ELR (cell line): ENCODE data around the gene CYRIA.

Experiments
- DNase-seq: peaks from one replicate; pipeline ENCODE4 v3.0.0-alpha.2; 2015; ENCODE audit warnings: low read depth

CYRIA gene

DNA sequence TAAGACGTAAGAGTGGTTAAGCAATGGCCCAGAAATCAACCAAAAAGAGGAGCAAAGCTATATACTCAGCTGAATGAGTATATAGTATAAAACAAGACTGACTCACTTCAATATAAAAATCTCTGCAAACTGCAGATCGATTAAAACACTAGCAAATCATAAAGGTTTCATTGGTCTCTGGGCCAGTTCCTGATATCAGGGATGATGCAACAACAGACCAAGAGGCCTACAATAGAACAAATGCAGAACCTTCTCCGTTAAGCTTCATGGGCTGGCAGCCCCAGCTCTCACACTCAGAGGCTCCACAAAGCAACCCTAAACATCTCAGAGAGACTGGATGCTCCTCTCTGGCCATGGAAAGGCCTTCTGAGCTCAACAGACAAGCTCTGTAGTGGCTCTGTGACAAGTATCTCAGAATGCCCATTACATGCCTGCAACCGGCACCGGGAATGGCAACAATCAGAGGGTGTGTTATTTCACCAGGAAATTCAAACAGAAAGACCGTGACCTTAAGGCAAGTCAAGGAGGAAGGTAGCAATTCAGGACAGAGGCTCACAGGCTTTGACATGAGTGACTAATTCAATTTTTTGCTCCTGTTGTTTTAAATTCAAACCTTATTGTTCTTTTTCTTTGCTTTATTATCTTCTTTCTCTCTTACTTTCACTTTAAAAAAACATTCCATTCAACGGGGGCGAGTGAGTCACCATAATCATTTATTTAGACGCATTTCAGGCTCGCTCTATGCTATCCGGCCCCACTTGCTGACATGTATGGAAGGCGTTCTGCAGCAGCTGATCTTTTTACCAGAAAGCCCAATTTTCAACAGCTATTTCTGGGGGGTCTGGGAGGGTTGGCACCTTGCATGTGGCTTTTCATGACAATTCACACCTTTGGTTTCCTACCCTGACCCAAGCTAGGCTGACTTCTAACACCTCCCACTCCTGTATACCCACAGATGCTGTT lies 15.1 kb downstream of the CYRIA start:
- peak; percentile 8 for DNase-seq

- DNase-seq = no peak
These were observed 16.0 kb downstream of the CYRIA start for GRCh38 chr2:16649353-16650286.

DNA sequence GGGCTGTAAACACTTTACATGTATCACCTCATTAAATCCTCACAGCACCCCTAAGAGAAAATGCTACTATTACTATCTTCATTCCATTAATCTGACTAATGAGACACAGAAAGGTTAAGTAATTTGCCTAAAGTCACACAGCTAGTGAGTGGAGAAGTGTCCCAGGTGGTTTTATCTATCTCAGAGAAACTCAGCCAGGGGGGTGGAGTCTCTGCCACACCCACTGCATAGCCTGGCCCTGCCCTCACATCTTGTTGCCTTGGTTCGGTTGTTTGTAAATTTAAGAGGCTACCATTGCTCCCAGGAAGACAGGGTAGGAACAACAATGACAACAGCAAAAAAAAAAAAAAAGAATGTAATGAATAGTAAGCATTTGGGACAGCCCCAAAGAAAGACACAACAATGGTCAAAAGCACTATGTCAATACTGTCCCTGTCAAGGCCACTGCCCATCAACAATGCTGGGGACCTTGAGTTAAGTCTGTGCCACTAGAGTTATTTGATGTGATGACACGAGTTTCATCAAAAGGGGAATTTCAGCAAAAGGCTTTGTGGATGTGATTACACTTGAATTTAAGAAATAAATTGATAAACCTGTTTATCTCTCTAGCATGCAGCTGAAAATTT lies 17.5 kb downstream of the CYRIA start:
- no peak for DNase-seq

- no peak for DNase-seq
These were observed 19.7 kb downstream of the CYRIA start for GRCh38 chr2:16645775-16646559.

DNA sequence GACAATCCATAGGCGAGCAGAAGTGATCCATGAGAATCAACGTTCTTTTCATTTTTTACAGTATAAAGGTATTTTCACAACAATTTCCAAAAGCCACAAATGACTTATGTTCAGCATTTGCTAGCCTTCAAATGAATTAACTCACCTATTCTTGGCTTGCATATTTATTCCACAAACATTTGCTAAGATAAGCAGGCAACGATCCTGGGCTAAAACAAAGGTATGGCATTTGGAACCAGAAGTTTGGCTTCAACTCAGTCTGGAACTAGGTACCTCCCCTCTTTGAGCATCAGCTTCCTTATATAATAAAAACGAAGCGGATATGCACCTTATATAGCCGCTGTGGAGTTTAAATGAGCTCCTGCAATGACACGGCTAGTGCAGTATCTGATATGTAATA lies 20.5 kb downstream of the CYRIA start:
- DNase-seq = no peak

GRCh38 chr2:16644221-16644925 lies 21.3 kb downstream of the CYRIA start:
- no peak for DNase-seq

DNA sequence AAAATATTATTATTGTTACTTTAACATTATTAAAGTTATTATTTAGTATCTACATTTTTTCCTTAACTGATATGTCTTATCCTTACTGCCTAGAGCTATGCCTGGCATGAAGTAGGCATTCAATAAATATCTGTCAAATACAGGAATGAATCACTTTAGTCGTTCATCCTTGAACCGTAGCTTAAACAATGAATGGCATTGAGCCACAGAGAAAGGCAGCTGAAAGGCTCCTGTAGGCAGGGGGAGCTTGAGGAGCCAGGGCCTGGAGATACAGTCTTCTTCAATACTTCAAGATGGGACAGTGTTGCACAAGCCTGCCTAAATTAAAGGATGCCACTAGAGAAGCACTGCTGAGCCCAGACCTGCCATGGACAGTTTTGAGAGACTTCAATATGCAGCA lies 22.5 kb downstream of the CYRIA start:
- DNase-seq = no peak

- no peak for DNase-seq
These were observed 23.5 kb downstream of the CYRIA start for GRCh38 chr2:16642088-16642487.

DNA sequence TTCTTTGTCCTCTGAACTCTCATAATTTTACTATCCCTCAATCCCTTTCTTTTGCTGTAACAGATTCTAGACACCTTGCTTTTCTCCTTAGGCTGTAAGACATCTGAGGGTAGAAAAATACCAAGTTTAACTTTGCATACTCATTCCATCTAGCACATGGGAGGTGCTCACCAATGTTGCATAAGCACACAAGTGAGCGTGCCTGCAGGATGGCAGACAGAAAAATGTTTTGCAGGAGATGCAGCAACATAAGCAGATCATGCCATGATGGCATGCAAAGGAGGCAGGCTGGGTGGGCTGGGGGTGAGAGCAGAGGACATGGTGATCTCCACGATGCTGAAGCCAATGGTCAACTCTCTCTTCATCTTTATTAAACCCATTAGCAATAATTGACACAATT lies 24.1 kb downstream of the CYRIA start:
- no peak for DNase-seq

GRCh38 chr2:16640867-16641266 lies 24.8 kb downstream of the CYRIA start:
- no peak for DNase-seq

- no peak for DNase-seq
These were observed 25.5 kb downstream of the CYRIA start for GRCh38 chr2:16640001-16640700.

GRCh38 chr2:16639431-16639830 lies 26.2 kb downstream of the CYRIA start:
- no peak for DNase-seq

DNA sequence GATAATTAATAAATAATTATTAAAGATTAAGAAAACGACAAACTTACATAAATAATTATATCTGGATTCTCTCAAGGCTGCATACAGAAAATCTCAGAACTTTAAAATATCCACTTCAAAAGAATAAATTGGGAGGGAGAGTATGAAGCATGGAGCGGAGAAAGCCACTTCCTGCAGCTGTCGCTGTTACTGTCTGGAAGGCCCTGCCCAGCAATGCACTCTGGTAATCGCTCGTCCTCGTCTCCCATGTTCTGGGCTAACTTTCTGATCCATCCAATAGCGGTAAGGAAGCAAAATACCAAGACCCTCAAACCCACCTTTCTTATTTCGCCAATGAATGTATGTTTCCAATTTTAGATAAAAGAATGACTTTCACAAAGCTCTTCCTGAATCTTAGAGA lies 26.7 kb downstream of the CYRIA start:
- no peak for DNase-seq

- no peak for DNase-seq
These were observed 28.3 kb downstream of the CYRIA start for GRCh38 chr2:16637304-16637703.

GRCh38 chr2:16635791-16636699 lies 29.6 kb downstream of the CYRIA start:
- no peak for DNase-seq

GRCh38 chr2:16633621-16634430 lies 31.8 kb downstream of the CYRIA start:
- DNase-seq = no peak

- no peak for DNase-seq
These were observed 33.0 kb downstream of the CYRIA start for GRCh38 chr2:16632598-16632997.

GRCh38 chr2:16630463-16630862 lies 35.2 kb downstream of the CYRIA start:
- no peak for DNase-seq
